IMR-90 (cell line): ENCODE measurements around the gene SLC29A3. TPM values are rescaled to one million over a fixed set of nuclear protein-coding genes. Genes with fewer than 3 reads are reported as not detected.

Experiments used
- ATAC-seq: fragments of 200-7000 bp; cut with Tn5 transposase; 2 replicates; pipeline ENCODE4 v1.9.1; 2020; ENCODE audit warnings: low read depth, mild to moderate bottlenecking, moderate library complexity
- BruUV-seq: library from RNA; stranded (reverse); fragments of 400-500 nt; replicated peaks from 2 replicates; lab custom pipeline; 2021; lab: Mats Ljungman, UMichigan
- CTCF ChIA-PET: fragments of 300-600 bp; formaldehyde crosslinking; extraction: SDS; loops from one replicate; lab custom pipeline; 2021; ENCODE audit warnings: antibody characterized with exemption; lab: Yijun Ruan, JAX
- POLR2A ChIA-PET: fragments of 300-600 bp; sonication (Branson Sonifier 250); formaldehyde crosslinking; loops from one replicate; lab custom pipeline; 2022; ENCODE audit warnings: antibody characterized with exemption; ENCODE audit not compliant: unreplicated experiment; lab: Charles Lee
- DNase-seq: peaks from one replicate; pipeline ENCODE4 v3.0.0; 2013
- H2AFZ ChIP-seq: replicated peaks from 2 replicates; pipeline ENCODE3; 2013; ENCODE audit warnings: low read length, mild to moderate bottlenecking; ENCODE audit not compliant: poor library complexity
- H2AK5ac ChIP-seq: 2 replicates; pipeline ENCODE4 v1.6.1; 2013; ENCODE audit warnings: low read depth, low read length, inconsistent platforms
- H2AK9ac ChIP-seq: replicated peaks from 2 replicates; pipeline ENCODE3; 2013; ENCODE audit warnings: mild to moderate bottlenecking, low read depth, low read length, moderate library complexity; ENCODE audit not compliant: poor library complexity
- H2BK120ac ChIP-seq: 2 replicates; pipeline ENCODE4 v1.6.1; 2013; ENCODE audit warnings: low read depth, low read length, inconsistent platforms
- H2BK15ac ChIP-seq: 3 replicates; pipeline ENCODE4 v1.6.1; 2013; ENCODE audit warnings: low read depth, low read length, inconsistent platforms
- H2BK20ac ChIP-seq: 2 replicates; pipeline ENCODE4 v1.6.1; 2013; ENCODE audit warnings: low read depth, mild to moderate bottlenecking, inconsistent platforms, low read length, moderate library complexity
- H2BK5ac ChIP-seq: 2 replicates; pipeline ENCODE4 v1.6.1; 2013; ENCODE audit warnings: mild to moderate bottlenecking, low read depth, low read length, inconsistent platforms; ENCODE audit not compliant: poor library complexity, severe bottlenecking
- H3K14ac ChIP-seq: replicated peaks from 2 replicates; pipeline ENCODE4 v1.6.1; 2013; ENCODE audit warnings: low read depth, low read length, inconsistent platforms
- H3K18ac ChIP-seq: 2 replicates; pipeline ENCODE4 v1.6.1; 2013; ENCODE audit warnings: low read depth, low read length, control low read depth
- H3K23ac ChIP-seq: 2 replicates; pipeline ENCODE4 v1.6.1; 2013; ENCODE audit warnings: low read depth, low read length, inconsistent platforms
- H3K27ac ChIP-seq: 2 replicates; pipeline ENCODE4 v1.5.1; 2013; ENCODE audit warnings: mild to moderate bottlenecking, control low read depth, low read length; ENCODE audit not compliant: insufficient read depth
- H3K27me3 ChIP-seq: 2 replicates; pipeline ENCODE4 v1.6.1; 2013; ENCODE audit warnings: low read length; ENCODE audit not compliant: control insufficient read depth, insufficient read depth
- H3K36me3 ChIP-seq: 2 replicates; pipeline ENCODE4 v1.6.1; 2013; ENCODE audit warnings: low read length, mixed read lengths; ENCODE audit not compliant: control insufficient read depth, insufficient read depth
- H3K4ac ChIP-seq: 2 replicates; pipeline ENCODE4 v1.6.1; 2013; ENCODE audit warnings: low read depth, low read length, inconsistent platforms
- H3K4me1 ChIP-seq: 2 replicates; pipeline ENCODE4 v1.6.1; 2013; ENCODE audit warnings: low read length, mixed read lengths; ENCODE audit not compliant: control insufficient read depth, insufficient read depth
- H3K4me2 ChIP-seq: 2 replicates; pipeline ENCODE4 v1.6.1; 2013; ENCODE audit warnings: low read depth, mild to moderate bottlenecking, control low read depth, low read length, moderate library complexity
- H3K4me3 ChIP-seq: 2 replicates; pipeline ENCODE4 v1.5.1; 2013; ENCODE audit warnings: low read depth, mild to moderate bottlenecking, control low read depth, low read length, moderate library complexity; ENCODE audit not compliant: insufficient read depth
- H3K56ac ChIP-seq: 2 replicates; pipeline ENCODE4 v1.6.1; 2013; ENCODE audit warnings: low read length, inconsistent platforms; ENCODE audit not compliant: insufficient read depth; ENCODE audit errors: extremely low read depth
- H3K79me1 ChIP-seq, 2 experiments: 2 replicates each; pipeline ENCODE4 v1.6.1; 2013; ENCODE audit warnings: low read length in 2 of 2, inconsistent platforms in 1 of 2, low read depth in 1 of 2
- H3K9ac ChIP-seq: 2 replicates; pipeline ENCODE4 v1.6.1; 2013; ENCODE audit warnings: low read depth, low read length, control low read depth
- H3K9me1 ChIP-seq: 2 replicates; pipeline ENCODE4 v1.6.1; 2013; ENCODE audit warnings: low read length, inconsistent platforms; ENCODE audit not compliant: insufficient read depth
- H3K9me3 ChIP-seq: 2 replicates; pipeline ENCODE4 v1.6.1; 2013; ENCODE audit warnings: low read length; ENCODE audit not compliant: control insufficient read depth, insufficient read depth
- H4K20me1 ChIP-seq: 2 replicates; pipeline ENCODE4 v1.6.1; 2013; ENCODE audit warnings: low read length, inconsistent platforms; ENCODE audit not compliant: insufficient read depth
- H4K5ac ChIP-seq: 2 replicates; pipeline ENCODE4 v1.6.1; 2013; ENCODE audit warnings: mild to moderate bottlenecking, low read depth, low read length, control low read depth
- H4K8ac ChIP-seq, 2 experiments: 2 replicates each; pipeline ENCODE4 v1.6.1; 2013; ENCODE audit warnings: low read depth in 2 of 2, low read length in 2 of 2, control low read depth in 1 of 2, inconsistent platforms in 1 of 2
- H4K91ac ChIP-seq: 2 replicates; pipeline ENCODE4 v1.6.1; 2013; ENCODE audit warnings: low read depth, low read length, inconsistent platforms; ENCODE audit not compliant: insufficient read depth
- BHLHE40 ChIP-seq: fragments of 150-350 bp; IDR thresholded peaks from 2 replicates; pipeline ENCODE4 v1.6.1; 2016; ENCODE audit warnings: mild to moderate bottlenecking, low read depth, low read length
- CEBPB ChIP-seq: IDR thresholded peaks from 2 replicates; pipeline ENCODE4 v1.6.1; 2012; ENCODE audit warnings: low read depth, low read length, improper control_type of control experiment
- CHD1 ChIP-seq: IDR thresholded peaks from 2 replicates; pipeline ENCODE4 v1.6.1; 2012; ENCODE audit warnings: low read depth, low read length, improper control_type of control experiment
- CTCF ChIP-seq: conservative IDR thresholded peaks from 2 replicates; pipeline ENCODE4 v1.5.1; 2012; ENCODE audit warnings: mild to moderate bottlenecking, low read depth, low read length, improper control_type of control experiment
- ELK1 ChIP-seq: fragments of 150-350 bp; IDR thresholded peaks from 2 replicates; pipeline ENCODE4 v1.6.1; 2016; ENCODE audit warnings: low read depth, mild to moderate bottlenecking, low read length, moderate library complexity, borderline replicate concordance
- FOS ChIP-seq: fragments of 150-350 bp; IDR thresholded peaks from 2 replicates; pipeline ENCODE4 v1.6.1; 2016; ENCODE audit warnings: low read depth, low read length
- MAFK ChIP-seq: IDR thresholded peaks from 2 replicates; pipeline ENCODE4 v1.6.1; 2012; ENCODE audit warnings: low read depth, low read length, improper control_type of control experiment
- MXI1 ChIP-seq: IDR thresholded peaks from 2 replicates; pipeline ENCODE4 v1.6.1; 2012; ENCODE audit warnings: low read depth, mild to moderate bottlenecking, low read length, moderate library complexity, borderline replicate concordance
- NFE2L2 ChIP-seq: fragments of 150-350 bp; IDR thresholded peaks from 2 replicates; pipeline ENCODE4 v1.6.1; 2016; ENCODE audit warnings: low read depth, mild to moderate bottlenecking, low read length
- POLR2A ChIP-seq: IDR thresholded peaks from 2 replicates; pipeline ENCODE4 v1.6.1; 2012; ENCODE audit warnings: mild to moderate bottlenecking, low read depth, low read length
- RAD21 ChIP-seq: IDR thresholded peaks from 2 replicates; pipeline ENCODE4 v1.6.1; 2012; ENCODE audit warnings: low read length, improper control_type of control experiment
- RFX5 ChIP-seq: IDR thresholded peaks from 2 replicates; pipeline ENCODE4 v1.8.0; 2012; ENCODE audit warnings: low read depth, mild to moderate bottlenecking, low read length, moderate library complexity
- SMC3 ChIP-seq: fragments of 150-350 bp; IDR thresholded peaks from 2 replicates; pipeline ENCODE4 v1.6.1; 2016; ENCODE audit warnings: low read depth, mild to moderate bottlenecking, antibody characterized with exemption, low read length, moderate library complexity
- USF2 ChIP-seq: fragments of 150-350 bp; IDR thresholded peaks from 2 replicates; pipeline ENCODE4 v1.6.1; 2017; ENCODE audit warnings: mild to moderate bottlenecking, antibody characterized with exemption, low read length, low read depth
- WGBS, 2 experiments: methylation state at CpG; one replicate each; pipeline versions ENCODE4 v1.1.5 to v1.1.7; 2013; ENCODE audit warnings: missing lambda C conversion rate in 2 of 2; ENCODE audit not compliant: insufficient read length in 1 of 2; ENCODE audit errors: extremely low coverage in 2 of 2; 5-methylcytosine and 5-hydroxymethylcytosine counted together
- dilution Hi-C: fragments of 300-500 bp; cut with HindIII; formaldehyde crosslinking; loops from one replicate; pipeline ENCODE4 v1.14.3; 2018; ENCODE audit warnings: low sequenced_read_pairs; ENCODE audit not compliant: unreplicated experiment
- in situ Hi-C: fragments of 300-500 bp; cut with MboI; formaldehyde crosslinking; loops from 3 replicates; pipeline ENCODE4 v1.14.3; 2019; ENCODE audit warnings: low sequenced_read_pairs, inconsistent platforms, mixed read lengths
- intact Hi-C: fragments of 100-400 bp; cut with micrococcal nuclease; formaldehyde crosslinking; loops from 2 replicates; pipeline ENCODE4 v1.10.0; 2022
- polyA plus RNA-seq, 3 experiments: library from polyadenylated mRNA; depleted of rRNA; stranded (reverse); fragments of >200 nt; gene quantifications; 2 replicates each; pipeline ENCODE4 v1.2.3, GENCODE V29; 2012; ENCODE audit warnings: low replicate concordance in 1 of 3
- total RNA-seq: library from RNA; depleted of rRNA; stranded (reverse); fragments of >200 nt; gene quantifications from 2 replicates; pipeline ENCODE4 v1.2.3, GENCODE V29; 2012

Gene SLC29A3
- total and polyA plus RNA-seq, 2 of the 4 experiments (the other 2 are of a cell fraction), result 0.72 to 3.0 TPM

- Histone ChIP-seq H3K18ac (no peak overlapping the region), H3K4me2 (no peak overlapping the region), H3K79me1 (no peaks in the 10 kb centered on the region), H2BK120ac (no peak overlapping the region), H3K4me1 (no peaks in the 10 kb centered on the region), H3K27me3 (peaks cover 45% of the 10 kb centered on the region), H3K56ac (no peak overlapping the region), H3K4ac (no peak overlapping the region), H3K9me1 (no peaks in the 10 kb centered on the region), H3K4me3 (no peak overlapping the region), H3K27ac (no peak overlapping the region), H4K20me1 (no peaks in the 10 kb centered on the region), H2AFZ (no peak overlapping the region), H2BK15ac (no peak overlapping the region), H2AK5ac (no peak overlapping the region), H3K23ac (no peak overlapping the region), H3K36me3 (no peaks in the 10 kb centered on the region), H4K91ac (no peak overlapping the region), H2AK9ac (no peak overlapping the region), H4K8ac (no peak overlapping the region), H3K14ac (no peak overlapping the region), H3K9ac (no peak overlapping the region), H3K9me3 (no peaks in the 10 kb centered on the region), H2BK5ac (no peak overlapping the region), H4K5ac (no peak overlapping the region), H2BK20ac (no peak overlapping the region)
- dilution Hi-C loops, result no loop called here
- BruUV-seq, result no TSS peak
- WGBS, 2 experiments, result 49% methylated on average over 2 of the region's 3 CpGs; no CpG with 5 or more reads in 1 of the 2 experiments
- POLR2A ChIA-PET, result interaction anchor here (0.6 kb wide), 1 partner anchor 456 kb away, joined by 3 read pairs; no protein-coding TSS in a partner anchor
- DNase-seq (no peak), ATAC-seq (no peak)
- in situ Hi-C loops, result no loop called here
- intact Hi-C loops, result loop anchor here (5.0 kb wide), 1 partner anchor 59 kb away; the partner anchor contains the start of gene SLC29A3
- TF ChIP-seq MXI1 (no peak), MAFK (no peak), RAD21 (no peak), USF2 (no peak), CHD1 (no peak), CTCF (no peak), RFX5 (no peak), FOS (no peak), ELK1 (no peak), POLR2A (no peak), NFE2L2 (no peak), CEBPB (no peak), SMC3 (no peak), BHLHE40 (no peak)
- CTCF ChIA-PET, result interaction anchor here (0.7 kb wide), 1 partner anchor 38 kb away, joined by 3 read pairs; no protein-coding TSS in a partner anchor
These were observed 56.9 kb downstream of the SLC29A3 start for GRCh38 chr10:71375952-71376351.
